Mesothelial cell of epicardium (in vitro differentiated cells): ENCODE data around the gene CCDC148. TPM values are rescaled to one million over a fixed set of nuclear protein-coding genes. Genes with fewer than 3 reads are reported as not detected.

Source experiments
- DNase-seq, 2 experiments: peaks; one replicate each; pipeline ENCODE4 v3.0.0; 2021; ENCODE audit warnings: low spot score in 2 of 2; ENCODE audit not compliant: unreplicated experiment in 2 of 2
- H3K27ac Mint-ChIP-seq: 2 replicates; pipeline ENCODE4 v1.8.0; 2021; ENCODE audit warnings: mixed read lengths
- H3K27me3 Mint-ChIP-seq: 2 replicates; pipeline ENCODE4 v1.8.0; 2021; ENCODE audit warnings: low read depth, mixed read lengths
- H3K36me3 Mint-ChIP-seq: 2 replicates; pipeline ENCODE4 v1.8.0; 2021; ENCODE audit warnings: mixed read lengths
- H3K4me1 Mint-ChIP-seq: 2 replicates; pipeline ENCODE4 v1.8.0; 2021; ENCODE audit warnings: mixed read lengths
- H3K4me3 Mint-ChIP-seq: 2 replicates; pipeline ENCODE4 v1.8.0; 2021; ENCODE audit warnings: mild to moderate bottlenecking, moderate library complexity, mixed read lengths
- H3K9me3 Mint-ChIP-seq: 2 replicates; pipeline ENCODE4 v1.8.0; 2021; ENCODE audit warnings: mixed read lengths
- total RNA-seq: library from RNA; stranded (reverse); gene quantifications from 3 replicates; pipeline ENCODE4 v1.2.1, GENCODE V29; 2021
- TF ChIP-seq, protein P1 (sequence below): fragments of 200-600 bp; sonication (generic); IDR thresholded peaks from one replicate; pipeline ENCODE4 v1.5.0; 2021; ENCODE audit warnings: antibody characterized with exemption; ENCODE audit not compliant: unreplicated experiment

Gene CCDC148
- total RNA-seq, 1 donor from 2014 or later = 3.1 TPM

DNA sequence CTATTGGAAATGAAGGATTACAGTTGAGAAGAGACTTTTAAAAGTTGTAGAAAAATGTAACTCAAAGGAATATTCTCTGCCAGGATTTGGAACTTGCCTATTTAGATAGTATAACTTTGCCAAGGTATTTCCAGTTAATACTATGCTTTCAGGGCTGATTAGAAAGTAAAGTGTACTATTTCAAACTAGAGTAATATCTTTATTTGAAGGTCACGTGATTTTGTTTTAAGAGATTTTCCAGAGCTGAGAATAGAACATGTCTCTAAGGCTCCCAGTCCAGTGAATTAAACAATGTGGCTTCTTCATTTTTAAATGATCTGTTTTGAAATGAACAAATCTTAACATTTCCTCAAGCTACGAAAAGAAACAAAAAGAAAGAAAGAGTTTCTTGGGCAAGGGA is 53.9 kb downstream of the CCDC148 start:
- H3K27ac Mint-ChIP-seq = peak overlapping the region; percentile 54
- H3K27me3 Mint-ChIP-seq = no peaks in the 10 kb centered on the region
- DNase-seq = no peak
- TF ChIP-seq, protein P1, sequence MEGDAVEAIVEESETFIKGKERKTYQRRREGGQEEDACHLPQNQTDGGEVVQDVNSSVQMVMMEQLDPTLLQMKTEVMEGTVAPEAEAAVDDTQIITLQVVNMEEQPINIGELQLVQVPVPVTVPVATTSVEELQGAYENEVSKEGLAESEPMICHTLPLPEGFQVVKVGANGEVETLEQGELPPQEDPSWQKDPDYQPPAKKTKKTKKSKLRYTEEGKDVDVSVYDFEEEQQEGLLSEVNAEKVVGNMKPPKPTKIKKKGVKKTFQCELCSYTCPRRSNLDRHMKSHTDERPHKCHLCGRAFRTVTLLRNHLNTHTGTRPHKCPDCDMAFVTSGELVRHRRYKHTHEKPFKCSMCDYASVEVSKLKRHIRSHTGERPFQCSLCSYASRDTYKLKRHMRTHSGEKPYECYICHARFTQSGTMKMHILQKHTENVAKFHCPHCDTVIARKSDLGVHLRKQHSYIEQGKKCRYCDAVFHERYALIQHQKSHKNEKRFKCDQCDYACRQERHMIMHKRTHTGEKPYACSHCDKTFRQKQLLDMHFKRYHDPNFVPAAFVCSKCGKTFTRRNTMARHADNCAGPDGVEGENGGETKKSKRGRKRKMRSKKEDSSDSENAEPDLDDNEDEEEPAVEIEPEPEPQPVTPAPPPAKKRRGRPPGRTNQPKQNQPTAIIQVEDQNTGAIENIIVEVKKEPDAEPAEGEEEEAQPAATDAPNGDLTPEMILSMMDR = no peak
- peaks cover 10% of the 10 kb centered on the region for H3K4me1 Mint-ChIP-seq
- peaks cover 11% of the 10 kb centered on the region for H3K9me3 Mint-ChIP-seq
- no peaks in the 10 kb centered on the region for H3K36me3 Mint-ChIP-seq
- H3K4me3 Mint-ChIP-seq = no peak overlapping the region

DNA sequence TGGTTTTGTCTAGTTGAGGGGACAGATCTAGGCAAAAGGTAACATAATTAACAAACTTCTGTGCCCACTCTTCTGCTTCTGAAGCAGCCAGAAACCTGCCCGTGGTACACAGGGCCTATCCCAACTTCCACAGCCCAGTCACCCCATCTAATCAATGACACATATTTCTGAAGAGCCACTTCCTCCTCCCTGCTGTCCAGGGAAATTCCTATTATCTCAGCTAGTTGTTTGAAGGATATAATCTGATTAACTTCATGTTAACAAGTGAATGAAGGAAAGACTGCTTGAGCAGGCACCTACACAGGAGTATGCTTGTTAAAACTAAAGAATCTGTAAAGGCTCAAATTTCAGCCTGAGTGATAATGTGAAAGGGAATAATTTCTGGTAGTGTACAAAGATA is 61.4 kb downstream of the CCDC148 start:
- TF ChIP-seq, protein P1 = no peak
- Mint-ChIP-seq H3K27ac (peak overlapping the region; percentile 68), H3K36me3 (no peaks in the 10 kb centered on the region), H3K4me3 (no peak overlapping the region), H3K4me1 (peaks cover 15% of the 10 kb centered on the region), H3K27me3 (no peaks in the 10 kb centered on the region), H3K9me3 (peaks cover 18% of the 10 kb centered on the region)
- no peak for DNase-seq

DNA sequence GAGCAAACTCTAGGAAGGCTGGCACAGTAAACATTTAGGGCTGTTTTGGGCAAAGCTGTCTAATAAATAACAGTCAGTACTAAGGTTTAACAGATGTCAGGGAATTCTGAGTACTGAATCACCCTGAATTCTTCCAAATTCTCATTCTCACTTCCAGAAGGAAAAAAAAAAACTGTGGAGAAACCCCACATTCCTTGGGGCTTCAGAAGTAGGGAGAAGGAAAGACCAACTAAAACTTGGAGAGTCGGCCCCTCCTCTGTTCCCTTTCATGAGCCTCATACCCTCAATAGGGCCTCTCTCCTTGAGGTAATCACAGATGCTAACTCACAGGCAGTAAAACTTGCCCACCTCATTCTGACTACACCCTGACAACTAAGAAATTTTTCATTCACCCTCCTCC is 62.1 kb downstream of the CCDC148 start:
- Mint-ChIP-seq H3K9me3 (peaks cover 12% of the 10 kb centered on the region), H3K4me1 (peaks cover 15% of the 10 kb centered on the region), H3K4me3 (no peak overlapping the region), H3K36me3 (no peaks in the 10 kb centered on the region), H3K27ac (peak overlapping the region; percentile 39), H3K27me3 (no peaks in the 10 kb centered on the region)
- TF ChIP-seq, protein P1 = no peak
- DNase-seq = no peak

DNA sequence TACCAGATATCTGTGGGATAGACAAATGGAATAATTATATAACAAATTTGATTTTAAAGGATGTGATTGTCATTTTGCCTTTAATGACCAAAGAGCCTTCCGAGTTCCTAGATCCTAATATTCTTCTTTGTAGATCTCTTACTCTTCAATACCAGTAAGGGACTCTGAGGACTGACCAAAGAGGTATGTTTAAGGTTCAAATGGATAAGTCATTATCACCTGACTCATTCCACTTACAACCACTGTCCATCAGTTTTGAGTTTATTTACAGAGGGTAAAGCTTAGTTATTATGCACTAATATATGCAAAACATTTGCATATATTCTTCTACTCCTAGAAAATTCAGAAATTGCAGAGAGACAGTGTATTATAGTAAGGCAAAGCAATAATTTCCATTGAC is 62.7 kb downstream of the CCDC148 start:
- no peak for DNase-seq
- Mint-ChIP-seq H3K27me3 (no peaks in the 10 kb centered on the region), H3K27ac (no peak overlapping the region), H3K9me3 (peaks cover 9% of the 10 kb centered on the region), H3K4me3 (no peak overlapping the region), H3K36me3 (no peaks in the 10 kb centered on the region), H3K4me1 (peaks cover 15% of the 10 kb centered on the region)
- TF ChIP-seq, protein P1 = no peak

DNA sequence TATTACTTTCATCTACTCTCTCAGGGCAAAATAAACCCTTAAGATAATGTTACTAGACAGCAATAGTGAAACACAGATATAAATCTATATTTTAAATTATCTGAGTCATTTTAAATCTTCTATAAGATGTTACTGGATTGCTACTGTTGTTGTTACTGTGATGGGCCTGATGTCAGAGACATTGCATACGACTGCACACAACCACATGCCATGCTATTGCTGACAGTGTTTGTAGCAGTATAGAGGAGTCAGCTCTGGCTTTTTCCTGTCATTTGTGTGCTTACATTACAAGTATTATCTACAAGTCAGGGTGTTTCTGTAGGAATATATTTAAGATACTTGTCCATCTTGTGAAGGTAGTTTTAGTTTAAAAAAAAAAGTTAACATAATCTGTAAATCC is 63.9 kb downstream of the CCDC148 start:
- peaks cover 7% of the 10 kb centered on the region for H3K9me3 Mint-ChIP-seq
- peaks cover 15% of the 10 kb centered on the region for H3K4me1 Mint-ChIP-seq
- no peak overlapping the region for H3K27ac Mint-ChIP-seq
- H3K4me3 Mint-ChIP-seq = no peak overlapping the region
- DNase-seq = no peak
- no peaks in the 10 kb centered on the region for H3K27me3 Mint-ChIP-seq
- TF ChIP-seq, protein P1 = no peak
- H3K36me3 Mint-ChIP-seq = no peaks in the 10 kb centered on the region

DNA sequence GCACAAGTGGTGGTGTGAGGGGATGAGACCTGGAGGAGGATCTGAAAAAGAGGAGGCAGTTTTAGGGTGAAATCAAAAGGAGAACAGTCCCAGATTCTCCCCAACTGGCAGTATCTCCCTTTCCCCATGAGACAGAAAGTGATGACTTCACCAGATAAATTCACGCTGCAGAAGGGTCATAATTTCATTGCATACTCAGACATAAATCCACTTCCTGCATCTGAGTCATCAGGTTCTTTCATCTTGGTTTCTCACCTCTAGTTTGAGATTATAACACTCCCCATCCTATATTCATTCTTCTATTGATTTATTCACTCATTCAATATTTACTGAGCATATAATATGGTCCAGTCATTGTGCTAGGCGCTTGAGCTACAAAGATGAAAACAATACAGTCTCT is 64.7 kb downstream of the CCDC148 start:
- Mint-ChIP-seq H3K27ac (no peak overlapping the region), H3K4me1 (peaks cover 15% of the 10 kb centered on the region), H3K27me3 (no peaks in the 10 kb centered on the region), H3K4me3 (no peak overlapping the region), H3K36me3 (no peaks in the 10 kb centered on the region), H3K9me3 (peaks cover 1% of the 10 kb centered on the region)
- TF ChIP-seq, protein P1 = no peak
- DNase-seq = no peak
